Activated CD4-positive, alpha-beta memory T cell treated with anti-CD3 and anti-CD28 coated beads, Interleukin-2, amount 10 ng/mL, durations not matched to agents 7 days and 5 days (primary cell): Measurements from ENCODE around the gene ZNF792. TPM values are rescaled to one million over a fixed set of nuclear protein-coding genes. Genes with fewer than 3 reads are reported as not detected.
A peak's percentile ranks its signal among the peaks of the same experiment; 100 is the strongest.

Experiments used
- CTCF ChIA-PET: fragments of 350-600 bp; sonication (Branson Sonifier 250); formaldehyde crosslinking; loops from one replicate; lab custom pipeline; 2021; ENCODE audit warnings: antibody characterized with exemption, inconsistent platforms; lab: Charles Lee
- POLR2A ChIA-PET: fragments of 350-600 bp; sonication (Branson Sonifier 250); formaldehyde crosslinking; loops from one replicate; lab custom pipeline; 2021; ENCODE audit warnings: antibody characterized with exemption; lab: Charles Lee
- DNase-seq: peaks from one replicate; pipeline ENCODE4 v3.0.0-alpha.2; 2020
- H3K27ac Mint-ChIP-seq: one replicate; pipeline ENCODE4 v1.8.0; 2021; ENCODE audit warnings: mild to moderate bottlenecking, mixed read lengths
- H3K27me3 Mint-ChIP-seq: one replicate; pipeline ENCODE4 v1.8.0; 2021; ENCODE audit warnings: mixed read lengths
- H3K36me3 Mint-ChIP-seq: one replicate; pipeline ENCODE4 v1.8.0; 2021; ENCODE audit warnings: low read depth, mixed read lengths
- H3K4me1 Mint-ChIP-seq: one replicate; pipeline ENCODE4 v1.8.0; 2021; ENCODE audit warnings: mixed read lengths
- H3K4me3 Mint-ChIP-seq: one replicate; pipeline ENCODE4 v1.8.0; 2021; ENCODE audit warnings: mild to moderate bottlenecking, mixed read lengths
- H3K9me3 Mint-ChIP-seq: one replicate; pipeline ENCODE4 v1.8.0; 2021; ENCODE audit warnings: mixed read lengths
- total RNA-seq, 2 experiments: library from RNA; stranded (reverse); gene quantifications; one replicate each; pipeline ENCODE4 v1.2.3, GENCODE V29; 2021

ZNF792 gene
- total RNA-seq, 2 experiments from 2014 or later: 18.3 to 18.9 TPM

- peaks cover 29% of the 10 kb centered on the region for H3K4me1 Mint-ChIP-seq
Measured at GRCh38 chr19:34961775-34962686, 2.0 kb downstream of the ZNF792 start.

GRCh38 chr19:34960940-34961679 is 2.9 kb downstream of the ZNF792 start:
- POLR2A ChIA-PET: no interaction called here
- Mint-ChIP-seq H3K36me3 (peaks cover 74% of the 10 kb centered on the region), H3K4me1 (peaks cover 29% of the 10 kb centered on the region), H3K4me3 (no peak overlapping the region), H3K27me3 (no peaks in the 10 kb centered on the region), H3K27ac (peak overlapping the region; percentile 79), H3K9me3 (peaks cover 73% of the 10 kb centered on the region)
- CTCF ChIA-PET: no interaction called here
- DNase-seq: no peak

More at GRCh38 chr19:34961775-34962686, 2.0 kb downstream of the ZNF792 start:
- Mint-ChIP-seq H3K4me3 (peak overlapping the region; percentile 93), H3K27ac (peak overlapping the region; percentile 79), H3K27me3 (no peaks in the 10 kb centered on the region), H3K36me3 (peaks cover 65% of the 10 kb centered on the region), H3K9me3 (peaks cover 67% of the 10 kb centered on the region)
- CTCF ChIA-PET: interaction anchor here (1.9 kb wide), 1 partner anchor 10 kb away, joined by 13 read pairs; no protein-coding TSS in a partner anchor
- DNase-seq: peak; percentile 63
- POLR2A ChIA-PET: interaction anchor here (1.5 to 3.6 kb wide), 4 partner anchors 18 to 284 kb away, joined by 4 to 15 read pairs (median 8); partner anchors contain the start of genes GRAMD1A, SCGB2B2, ZNF30 and ZNF302

- Mint-ChIP-seq H3K9me3 (peaks cover 73% of the 10 kb centered on the region), H3K4me1 (peaks cover 29% of the 10 kb centered on the region), H3K27me3 (no peaks in the 10 kb centered on the region), H3K27ac (no peak overlapping the region), H3K36me3 (peaks cover 79% of the 10 kb centered on the region), H3K4me3 (peak overlapping the region; percentile 1)
- no peak for DNase-seq
- ChIA-PET POLR2A (interaction anchor here (0.7 kb wide), 2 partner anchors 29 to 152 kb away, joined by 3 read pairs; no protein-coding TSS in a partner anchor), CTCF (no interaction called here)
Measured at GRCh38 chr19:34960103-34960805, 3.8 kb downstream of the ZNF792 start.

- Mint-ChIP-seq H3K4me3 (no peak overlapping the region), H3K36me3 (peaks cover 84% of the 10 kb centered on the region), H3K27ac (no peak overlapping the region), H3K4me1 (peaks cover 25% of the 10 kb centered on the region), H3K27me3 (no peaks in the 10 kb centered on the region), H3K9me3 (peaks cover 77% of the 10 kb centered on the region)
- CTCF ChIA-PET: no interaction called here
- POLR2A ChIA-PET: no interaction called here
- no peak for DNase-seq
Measured at GRCh38 chr19:34959021-34959420, 5.0 kb downstream of the ZNF792 start.

GRCh38 chr19:34957830-34958751 is 5.9 kb downstream of the ZNF792 start:
- DNase-seq: no peak
- H3K4me3 Mint-ChIP-seq: no peak overlapping the region
- peaks cover 91% of the 10 kb centered on the region for H3K36me3 Mint-ChIP-seq
- peaks cover 85% of the 10 kb centered on the region for H3K9me3 Mint-ChIP-seq
- no peak overlapping the region for H3K27ac Mint-ChIP-seq
- POLR2A ChIA-PET: interaction anchor here (1.1 kb wide), 1 partner anchor 10 kb away, joined by 3 read pairs; no protein-coding TSS in a partner anchor
- no peaks in the 10 kb centered on the region for H3K27me3 Mint-ChIP-seq
- peaks cover 23% of the 10 kb centered on the region for H3K4me1 Mint-ChIP-seq
- CTCF ChIA-PET: no interaction called here

- POLR2A ChIA-PET: no interaction called here
- no peaks in the 10 kb centered on the region for H3K27me3 Mint-ChIP-seq
- CTCF ChIA-PET: no interaction called here
- H3K27ac Mint-ChIP-seq: no peak overlapping the region
- no peaks in the 10 kb centered on the region for H3K4me1 Mint-ChIP-seq
- H3K9me3 Mint-ChIP-seq: peaks cover 71% of the 10 kb centered on the region
- H3K4me3 Mint-ChIP-seq: no peak overlapping the region
- no peak for DNase-seq
- H3K36me3 Mint-ChIP-seq: peaks cover 73% of the 10 kb centered on the region
Measured at GRCh38 chr19:34953092-34953491, 10.9 kb downstream of the ZNF792 start.

- POLR2A ChIA-PET: interaction anchor here (1.2 kb wide), 1 partner anchor 18 kb away, joined by 4 read pairs; no protein-coding TSS in a partner anchor
- H3K4me1 Mint-ChIP-seq: no peaks in the 10 kb centered on the region
- CTCF ChIA-PET: no interaction called here
Measured at GRCh38 chr19:34943861-34944573, 20.0 kb downstream of the ZNF792 start.

GRCh38 chr19:34938886-34939285 is 25.1 kb downstream of the ZNF792 start:
- ChIA-PET CTCF (no interaction called here), POLR2A (interaction anchor here (0.8 kb wide), 1 partner anchor 12 kb away, joined by 3 read pairs; the partner anchor contains the start of gene ZNF30)
- no peak overlapping the region for H3K4me3 Mint-ChIP-seq
- H3K36me3 Mint-ChIP-seq: peaks cover 55% of the 10 kb centered on the region
- no peak overlapping the region for H3K27ac Mint-ChIP-seq
- peaks cover 37% of the 10 kb centered on the region for H3K9me3 Mint-ChIP-seq
- no peaks in the 10 kb centered on the region for H3K27me3 Mint-ChIP-seq
- no peaks in the 10 kb centered on the region for H3K4me1 Mint-ChIP-seq
- DNase-seq: no peak

More at GRCh38 chr19:34943861-34944573, 20.0 kb downstream of the ZNF792 start:
- H3K9me3 Mint-ChIP-seq: peaks cover 57% of the 10 kb centered on the region
- no peak for DNase-seq
- H3K27ac Mint-ChIP-seq: no peak overlapping the region
- H3K27me3 Mint-ChIP-seq: no peaks in the 10 kb centered on the region
- no peak overlapping the region for H3K4me3 Mint-ChIP-seq
- peaks cover 57% of the 10 kb centered on the region for H3K36me3 Mint-ChIP-seq

GRCh38 chr19:34936184-34936583 is 27.8 kb downstream of the ZNF792 start:
- H3K4me3 Mint-ChIP-seq: no peak overlapping the region
- POLR2A ChIA-PET: no interaction called here
- CTCF ChIA-PET: no interaction called here
- no peak overlapping the region for H3K27ac Mint-ChIP-seq
- no peaks in the 10 kb centered on the region for H3K4me1 Mint-ChIP-seq
- H3K9me3 Mint-ChIP-seq: peaks cover 16% of the 10 kb centered on the region
- DNase-seq: no peak
- peaks cover 48% of the 10 kb centered on the region for H3K36me3 Mint-ChIP-seq
- no peaks in the 10 kb centered on the region for H3K27me3 Mint-ChIP-seq

- H3K9me3 Mint-ChIP-seq: peaks cover 13% of the 10 kb centered on the region
- H3K36me3 Mint-ChIP-seq: peaks cover 45% of the 10 kb centered on the region
- ChIA-PET CTCF (no interaction called here), POLR2A (no interaction called here)
- H3K4me3 Mint-ChIP-seq: no peak overlapping the region
- H3K27ac Mint-ChIP-seq: no peak overlapping the region
- DNase-seq: no peak
- no peaks in the 10 kb centered on the region for H3K27me3 Mint-ChIP-seq
- peaks cover 3% of the 10 kb centered on the region for H3K4me1 Mint-ChIP-seq
Measured at GRCh38 chr19:34932494-34932893, 31.5 kb downstream of the ZNF792 start.
